Measurements from ENCODE around the gene MSANTD1.

GRCh38 chr4:3256230-3257102, 7.5 kb downstream of the MSANTD1 start:
- no peak for TF ChIP-seq CTCF (conservative IDR thresholded peaks at IDR 0.05)
- no peak for TF ChIP-seq ZFX (IDR thresholded peaks at IDR 0.05)

All from C4-2B (cell line).